HuH-7 (cell line): ENCODE measurements around the gene SLC45A1.
"Not testable (repeated sequence)": the region's sequence is repeated elsewhere in the genome, so short reads cannot be mapped to it uniquely, and the experiment has no call there.

ENCODE experiments used
- DNase-seq: peaks from one replicate; pipeline ENCODE4 v3.0.0; 2011; ENCODE audit warnings: low spot score

The SLC45A1 gene

DNA sequence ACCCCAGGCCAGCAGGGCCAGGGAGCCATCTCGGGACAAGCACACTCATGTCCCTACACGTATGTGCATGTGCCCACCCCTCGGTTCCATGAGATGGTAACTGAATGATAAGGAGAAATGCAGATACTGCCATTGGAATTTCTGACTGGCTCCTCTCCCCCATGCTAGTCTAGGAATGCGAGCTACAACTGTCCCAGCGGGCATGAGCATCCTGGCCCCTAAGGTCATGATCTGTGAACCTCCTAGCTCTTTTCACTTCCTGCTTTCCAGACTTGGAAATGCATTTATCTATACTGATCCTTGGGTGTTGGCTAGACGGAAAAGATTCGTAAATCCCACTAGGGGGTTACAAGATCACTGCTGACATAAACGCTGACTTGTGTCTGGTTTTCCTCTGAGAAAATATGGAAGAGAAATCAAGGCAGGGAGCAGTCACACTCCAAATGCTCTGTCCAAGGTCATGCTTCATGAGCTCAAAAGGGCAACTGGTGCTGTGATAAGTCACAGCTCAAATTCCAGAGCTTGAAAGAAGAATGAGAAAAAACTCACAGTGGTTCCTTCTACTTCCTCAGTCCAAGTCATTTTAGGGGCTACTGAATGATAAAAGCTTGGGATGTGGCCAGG is 49.8 kb downstream of the SLC45A1 start:
- DNase-seq, result no peak

DNA sequence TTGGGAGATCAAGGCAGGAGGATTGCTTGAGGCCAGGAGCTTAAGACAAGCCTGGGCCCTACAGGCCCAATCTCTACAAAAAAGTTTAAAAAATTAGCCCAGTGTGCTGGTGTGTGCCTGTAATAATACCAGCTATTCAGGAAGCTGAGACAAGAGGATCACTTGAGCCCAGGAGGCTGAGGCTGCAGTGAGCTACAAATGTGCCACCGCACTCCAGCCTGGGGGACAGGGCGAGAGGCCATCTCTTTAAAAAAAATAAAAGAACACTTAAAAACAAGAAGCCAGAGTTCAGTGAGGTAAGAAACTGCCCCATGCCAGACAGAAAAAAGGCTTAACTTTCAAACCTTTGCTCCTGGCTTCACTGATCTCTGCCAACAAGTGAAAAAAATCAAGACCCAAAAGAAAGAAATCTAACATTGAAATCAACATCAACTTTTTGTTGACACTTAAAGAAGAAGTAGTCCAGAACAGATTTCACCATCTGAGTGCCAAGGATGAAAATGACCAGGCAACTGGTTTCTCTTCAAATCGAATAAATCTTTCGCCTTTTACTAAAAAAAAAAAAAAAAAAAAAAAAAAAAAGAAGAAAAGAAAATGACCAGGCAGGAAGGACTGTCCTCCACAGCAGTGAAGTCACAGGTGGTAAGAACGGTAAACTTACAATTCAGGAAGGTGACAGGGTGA is 51.2 kb downstream of the SLC45A1 start:
- no peak for DNase-seq

DNA sequence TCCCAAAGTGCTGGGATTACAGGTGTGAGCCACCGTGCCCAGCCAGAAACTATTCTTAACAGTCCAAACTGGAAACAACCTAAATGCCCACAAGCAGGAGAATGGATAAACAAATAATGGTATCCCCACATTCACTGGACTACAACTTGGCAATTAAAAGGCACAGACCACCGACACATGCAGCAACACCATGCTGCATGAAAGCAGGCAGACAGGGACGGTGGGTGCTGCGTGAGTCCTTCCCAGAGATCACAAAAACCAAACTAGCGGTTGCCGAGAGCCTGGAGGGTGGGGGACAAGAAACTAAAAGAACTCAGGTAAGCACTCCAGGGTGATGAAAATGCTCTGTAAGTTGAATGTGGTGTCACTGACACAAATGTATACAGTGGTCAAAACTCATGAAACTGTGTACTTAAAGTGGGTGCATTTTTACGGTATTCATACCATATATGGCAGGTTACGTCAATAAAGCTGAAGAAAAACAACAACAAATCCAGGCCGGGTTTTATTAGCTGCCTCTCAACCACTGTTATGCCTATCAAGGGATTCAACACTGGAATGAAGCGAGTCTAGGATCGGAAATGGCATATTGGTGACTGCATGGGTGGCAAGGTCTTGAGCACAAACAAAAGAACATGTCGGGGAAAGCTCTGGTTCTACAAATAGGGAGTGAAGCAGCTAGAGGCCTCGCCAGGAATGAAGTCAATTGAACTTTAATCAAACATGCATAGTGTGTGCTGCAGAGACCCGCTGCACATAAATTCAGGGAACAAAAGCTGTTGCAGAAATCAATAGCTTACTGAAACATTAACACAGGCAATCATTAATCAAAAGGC is 52.4 kb downstream of the SLC45A1 start:
- DNase-seq, result no peak

DNA sequence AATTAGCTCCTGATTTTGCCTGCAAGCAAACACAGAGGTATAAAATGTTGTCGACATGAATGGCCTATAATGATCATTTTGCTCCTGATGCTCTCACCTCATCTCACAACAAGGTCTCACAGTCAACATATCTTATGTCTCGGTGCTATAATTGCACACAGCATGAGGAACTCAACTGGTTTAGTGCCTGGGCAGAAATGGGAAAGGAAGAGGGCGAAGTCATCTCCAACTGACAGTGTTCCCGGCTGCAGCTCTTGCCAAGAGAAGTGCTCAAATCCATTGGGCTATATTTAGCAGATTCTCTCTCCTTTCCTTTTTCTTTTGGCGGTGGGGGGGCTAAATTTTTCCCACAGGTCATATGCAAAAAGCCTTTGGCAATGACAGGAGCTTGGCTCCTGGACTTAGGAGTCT is 53.0 kb downstream of the SLC45A1 start:
- no peak for DNase-seq

DNA sequence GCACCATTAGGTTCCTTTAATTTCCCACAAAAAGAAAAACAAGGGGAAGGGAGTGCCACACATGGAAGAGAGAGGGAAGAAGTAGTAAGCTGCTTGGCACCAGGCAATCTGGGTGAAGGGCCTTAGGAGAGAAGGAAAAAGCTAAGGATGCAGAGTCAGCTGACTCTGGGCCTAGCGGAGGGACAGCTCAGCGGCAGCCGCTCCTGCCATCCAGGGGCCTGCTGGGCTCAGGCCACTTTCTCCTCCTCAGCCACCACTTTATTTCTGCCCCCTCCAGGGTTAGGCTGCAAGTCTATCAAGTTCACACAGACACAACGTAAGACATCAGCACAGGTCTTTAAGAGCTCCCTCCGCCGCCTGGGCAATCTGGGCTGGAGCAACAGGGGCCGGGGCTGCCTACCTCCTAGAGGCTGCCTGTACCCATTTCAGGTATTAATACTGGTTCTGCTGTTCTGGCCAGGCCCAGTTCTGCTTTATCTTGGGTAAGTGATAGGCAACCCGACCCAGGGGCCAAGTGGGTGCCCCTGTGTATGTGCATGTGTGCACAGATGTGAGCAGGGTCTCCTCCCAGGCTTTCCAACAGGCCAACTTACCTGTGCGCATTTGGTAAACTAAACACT is 53.6 kb downstream of the SLC45A1 start:
- DNase-seq, result no peak

DNA sequence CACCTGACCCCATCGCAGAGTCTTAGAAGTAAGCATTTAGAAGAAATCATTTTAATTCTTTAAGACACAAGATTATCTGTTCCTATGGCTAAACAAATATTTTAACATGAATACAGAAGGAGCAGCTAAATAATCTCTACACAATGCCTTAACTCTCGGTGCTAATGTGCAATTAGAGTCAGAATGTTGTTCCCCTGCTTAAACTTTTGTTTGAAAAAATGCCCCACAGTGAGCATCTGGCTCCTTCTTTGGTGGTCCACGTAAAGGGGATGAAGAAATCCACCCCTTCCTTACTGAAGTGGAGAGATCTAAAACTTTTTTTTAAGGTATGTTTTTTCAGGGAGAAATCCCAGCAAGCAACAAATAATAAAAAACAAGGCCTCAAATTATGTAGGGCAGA is 55.2 kb downstream of the SLC45A1 start:
- no peak for DNase-seq

DNA sequence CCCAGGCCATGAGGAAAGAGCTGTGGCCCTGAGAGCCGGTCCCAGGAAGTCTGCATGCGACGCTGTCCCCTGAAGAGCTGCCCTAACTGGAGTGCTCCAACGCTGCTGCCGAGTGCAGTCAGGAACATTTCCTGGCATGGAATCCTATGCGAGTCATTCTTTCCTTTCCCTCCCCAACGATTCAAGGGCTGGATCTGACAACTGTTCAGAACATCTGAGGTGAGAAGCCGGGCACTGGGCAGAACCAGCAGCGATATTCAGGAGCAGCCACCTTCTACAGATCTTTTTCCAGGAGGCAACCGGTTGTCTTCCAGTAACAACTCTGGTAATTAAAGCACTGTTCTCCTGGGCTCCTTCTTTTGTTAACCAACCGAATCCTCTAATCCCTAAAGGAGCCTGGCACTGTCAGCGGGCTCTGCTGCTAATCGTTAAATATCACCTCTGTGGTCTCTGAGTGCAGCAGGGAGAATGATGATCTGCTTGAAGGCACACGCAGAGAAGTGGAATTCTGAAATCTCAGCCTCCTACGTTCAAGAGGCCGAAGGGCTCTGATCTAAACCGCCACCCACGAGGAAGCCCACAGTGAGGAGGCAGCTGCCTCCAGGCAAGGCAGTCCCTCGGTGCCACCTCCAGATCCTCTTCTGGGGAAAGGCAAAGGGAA is 55.8 kb downstream of the SLC45A1 start:
- DNase-seq, result no peak

DNA sequence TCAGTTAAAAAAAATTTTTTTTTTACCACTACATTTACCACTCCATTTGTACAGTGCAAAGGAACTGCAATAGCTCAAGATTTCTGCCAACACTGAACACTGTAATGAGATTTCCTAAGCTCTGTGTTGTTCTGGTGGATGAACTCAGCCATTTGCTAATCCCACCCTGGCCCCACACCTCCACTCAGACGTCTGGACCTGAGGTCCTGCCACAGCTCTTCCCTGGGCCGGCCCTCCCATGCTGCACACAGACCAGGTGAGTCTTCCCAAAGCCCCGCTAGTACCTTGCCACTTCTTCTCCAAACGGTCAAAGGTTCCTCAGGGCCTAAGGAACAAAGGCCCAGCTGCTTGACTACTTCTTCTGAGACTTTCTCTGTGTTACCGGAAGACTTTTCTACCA is 56.4 kb downstream of the SLC45A1 start:
- no peak for DNase-seq

DNA sequence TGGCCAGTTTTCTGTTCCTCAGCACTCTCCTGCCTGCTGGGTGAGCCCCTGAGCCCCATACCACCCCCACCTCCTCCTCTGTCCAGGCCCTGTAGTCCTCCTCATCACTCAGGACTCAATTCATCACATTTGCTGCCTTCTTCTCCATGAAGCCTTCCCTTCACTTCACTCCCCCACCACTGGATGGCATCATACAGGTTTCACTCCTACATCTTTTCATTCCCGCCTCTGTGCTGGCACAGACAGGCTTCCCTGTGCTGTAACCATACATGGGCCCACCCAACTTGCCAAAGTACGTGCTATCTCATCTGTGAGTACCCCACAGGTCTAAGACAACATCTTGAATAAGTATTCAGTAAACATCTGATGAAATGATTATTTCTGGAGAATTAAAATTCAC is 56.9 kb downstream of the SLC45A1 start:
- DNase-seq, result peak; percentile 61

DNA sequence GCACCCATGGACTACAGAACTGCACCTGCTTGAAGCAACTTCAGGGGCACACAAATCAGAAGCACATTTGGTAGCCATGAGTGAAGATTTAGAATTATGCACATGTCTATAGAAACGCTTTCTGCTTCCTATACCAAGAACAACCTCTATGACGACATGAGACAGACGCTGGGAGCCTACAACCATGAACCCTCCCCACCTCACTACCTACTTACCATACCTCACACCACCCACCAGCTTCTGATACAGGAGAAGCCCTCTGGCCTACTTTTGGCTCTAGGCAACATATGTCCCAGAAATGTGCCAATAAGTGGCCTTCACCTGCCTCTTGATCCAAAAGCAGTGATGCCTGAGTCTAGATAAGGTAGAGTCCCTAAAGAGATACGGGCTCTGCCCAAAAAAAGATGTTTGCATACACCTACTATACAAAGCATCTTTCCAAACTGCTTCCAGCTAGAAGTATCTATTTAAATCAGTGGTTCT is 58.5 kb downstream of the SLC45A1 start:
- no peak for DNase-seq

DNA sequence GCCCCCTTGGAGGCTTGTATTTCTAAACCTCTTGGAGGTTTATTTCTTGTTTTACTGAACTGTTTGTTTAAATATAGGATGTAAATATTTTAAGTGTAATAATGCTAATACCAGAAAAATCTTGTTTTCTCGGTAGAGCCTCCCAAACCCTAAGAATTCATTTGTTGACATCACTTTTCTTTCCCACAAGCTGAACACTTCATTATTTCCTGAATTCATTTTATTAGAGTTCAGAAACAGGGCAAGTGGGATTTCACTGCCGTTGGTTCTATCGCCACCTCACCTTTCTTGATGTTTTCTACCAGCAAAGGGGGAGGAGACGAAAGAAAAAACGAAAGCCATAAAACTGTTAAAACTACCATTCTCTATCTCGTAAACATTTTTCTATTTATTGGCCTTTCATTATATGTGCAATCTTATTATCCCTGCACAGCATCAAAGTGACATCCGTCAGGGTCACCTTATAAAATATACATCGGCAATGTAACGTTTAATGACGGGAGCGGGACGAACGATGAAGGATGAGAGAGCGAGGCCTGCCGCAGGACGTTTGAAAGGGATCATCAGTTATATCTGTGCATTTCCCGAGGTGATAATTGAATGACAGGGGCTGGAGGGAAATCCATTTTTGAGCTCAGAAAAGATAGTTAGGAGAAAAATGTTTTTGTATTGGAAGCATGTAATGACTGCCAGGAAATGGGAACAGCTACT is 59.5 kb downstream of the SLC45A1 start:
- DNase-seq, result no peak

DNA sequence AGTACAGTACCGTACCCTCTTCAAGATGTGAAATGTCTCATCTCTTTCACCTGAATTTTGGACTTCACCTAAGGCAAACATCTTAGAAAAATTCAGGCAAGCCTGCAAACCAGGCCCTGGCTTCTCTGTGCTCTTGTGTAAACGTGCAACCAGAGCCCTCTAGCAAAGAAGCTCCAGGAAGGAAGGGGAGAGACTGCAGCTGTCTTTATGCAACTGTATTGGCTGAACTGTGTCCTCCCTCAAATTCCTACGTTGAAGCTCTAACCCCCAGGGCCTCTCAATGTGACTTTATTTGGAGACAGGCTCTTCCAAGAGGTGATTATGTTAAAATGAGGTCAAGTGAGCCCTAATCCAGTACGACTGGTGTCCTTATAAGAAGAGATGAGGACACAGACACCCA is 60.3 kb downstream of the SLC45A1 start:
- no peak for DNase-seq

DNA sequence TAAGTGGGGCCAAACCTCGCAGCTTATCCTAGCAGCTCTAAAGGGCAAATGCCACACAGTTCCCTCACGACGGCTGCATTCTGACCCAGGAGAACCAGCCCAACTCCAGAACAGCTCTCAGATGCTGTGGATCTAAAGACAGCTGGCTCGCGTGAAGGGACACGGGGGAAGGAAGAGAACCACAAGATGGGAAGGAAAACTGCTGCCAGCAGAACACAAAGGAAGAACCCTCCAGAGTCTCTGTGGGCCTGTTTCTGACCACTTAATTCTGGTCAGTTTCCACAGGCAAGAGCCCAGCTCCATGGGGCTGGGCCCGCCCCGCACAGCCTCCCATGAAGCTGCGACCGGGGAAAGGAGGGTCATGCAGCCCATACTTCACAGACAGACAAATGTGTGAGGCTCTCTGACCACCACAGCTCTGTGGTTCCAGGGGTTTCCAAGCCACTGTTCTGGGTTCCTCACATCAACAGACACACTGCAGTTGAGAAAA is 61.1 kb downstream of the SLC45A1 start:
- DNase-seq, result no peak

DNA sequence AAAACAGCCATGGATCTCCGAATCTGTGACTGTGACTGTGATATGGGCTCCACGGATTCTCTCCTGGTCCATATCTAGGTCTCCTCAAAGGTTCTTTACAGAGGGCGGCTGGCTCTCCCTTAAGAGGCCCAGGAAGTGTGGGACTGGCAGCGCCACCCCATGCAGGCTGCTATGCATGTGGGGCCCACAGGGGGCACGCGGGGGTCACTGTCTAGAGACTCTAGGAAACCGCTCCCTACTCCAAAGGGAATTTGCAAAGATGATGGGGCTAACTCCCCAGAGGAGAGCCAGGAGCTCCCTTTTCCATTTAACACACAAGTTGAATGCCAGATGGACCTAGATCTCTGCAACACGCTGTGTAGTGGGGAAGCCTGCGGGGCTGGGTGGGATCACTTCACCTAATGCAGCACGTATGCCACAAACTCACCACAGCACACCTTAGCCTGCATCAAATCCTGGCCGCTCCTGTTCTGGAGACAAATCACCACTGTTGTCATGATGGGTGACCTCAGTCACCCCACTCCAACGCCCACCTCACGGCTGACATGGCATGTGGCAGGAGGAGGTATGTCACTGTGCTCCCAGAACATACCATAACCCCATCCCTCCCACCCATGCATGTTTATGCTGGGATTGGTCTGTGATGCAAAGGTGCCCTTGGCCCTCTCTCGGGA is 61.7 kb downstream of the SLC45A1 start:
- DNase-seq, result no peak

DNA sequence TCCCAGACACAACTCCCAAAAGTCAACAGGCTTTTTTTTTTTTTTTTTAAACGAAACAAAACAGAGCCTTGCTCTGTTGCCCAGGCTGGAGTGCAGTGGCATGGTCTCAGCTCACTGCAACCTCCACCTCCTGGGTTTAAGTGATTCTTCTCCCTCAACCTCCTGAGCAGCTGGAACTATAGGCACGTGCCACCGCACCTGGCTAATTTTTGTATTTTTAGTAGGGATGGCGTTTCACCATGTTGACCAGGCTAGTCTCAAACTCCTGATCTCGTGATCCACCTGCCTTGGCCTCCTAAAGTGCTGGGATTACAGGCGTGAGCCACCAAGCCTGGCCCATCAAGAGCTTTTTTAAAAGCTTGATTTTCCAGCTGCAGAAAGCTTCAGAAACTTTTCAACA is 62.4 kb downstream of the SLC45A1 start:
- DNase-seq, result not testable (repeated sequence)

DNA sequence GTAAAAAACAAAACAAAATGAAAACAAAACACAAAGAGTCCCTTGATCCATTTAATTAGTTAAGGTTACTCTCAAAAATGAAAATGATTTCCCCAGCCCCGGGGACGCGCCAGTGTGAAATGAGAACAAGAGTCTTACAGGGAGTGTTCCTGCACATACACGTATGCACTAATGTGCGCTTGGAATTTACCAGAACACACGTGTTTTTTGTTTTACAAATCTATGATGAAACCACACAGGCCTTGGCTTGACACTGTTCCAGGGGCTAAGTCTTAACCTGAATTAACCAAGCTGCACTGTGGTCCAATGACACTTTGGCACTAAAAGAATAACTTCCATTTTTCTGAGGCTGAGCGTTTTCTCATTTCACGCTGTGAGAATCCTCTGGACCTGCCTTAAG is 63.7 kb downstream of the SLC45A1 start:
- no peak for DNase-seq

DNA sequence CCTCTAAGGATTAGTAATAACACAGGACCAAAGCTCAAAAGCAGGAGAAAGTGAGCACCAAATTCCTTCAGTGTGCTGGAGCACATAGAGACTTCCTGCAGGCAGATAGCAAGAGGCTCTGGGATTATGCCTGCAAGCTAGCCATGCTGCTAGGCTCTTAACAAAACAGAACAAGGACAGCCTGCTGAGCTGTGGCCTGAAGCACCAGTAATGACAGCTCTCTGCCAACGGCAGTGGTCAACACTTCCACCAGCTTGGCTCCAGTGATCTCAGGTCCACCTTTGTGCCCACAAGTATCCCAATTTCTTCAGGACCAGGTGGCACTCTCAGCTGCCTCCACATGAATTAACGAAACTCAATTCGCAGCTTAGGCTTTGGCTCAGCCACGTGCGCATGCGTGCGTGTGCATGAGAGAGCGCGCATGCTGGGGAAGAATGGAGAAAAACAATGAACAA is 64.2 kb downstream of the SLC45A1 start:
- DNase-seq, result no peak

DNA sequence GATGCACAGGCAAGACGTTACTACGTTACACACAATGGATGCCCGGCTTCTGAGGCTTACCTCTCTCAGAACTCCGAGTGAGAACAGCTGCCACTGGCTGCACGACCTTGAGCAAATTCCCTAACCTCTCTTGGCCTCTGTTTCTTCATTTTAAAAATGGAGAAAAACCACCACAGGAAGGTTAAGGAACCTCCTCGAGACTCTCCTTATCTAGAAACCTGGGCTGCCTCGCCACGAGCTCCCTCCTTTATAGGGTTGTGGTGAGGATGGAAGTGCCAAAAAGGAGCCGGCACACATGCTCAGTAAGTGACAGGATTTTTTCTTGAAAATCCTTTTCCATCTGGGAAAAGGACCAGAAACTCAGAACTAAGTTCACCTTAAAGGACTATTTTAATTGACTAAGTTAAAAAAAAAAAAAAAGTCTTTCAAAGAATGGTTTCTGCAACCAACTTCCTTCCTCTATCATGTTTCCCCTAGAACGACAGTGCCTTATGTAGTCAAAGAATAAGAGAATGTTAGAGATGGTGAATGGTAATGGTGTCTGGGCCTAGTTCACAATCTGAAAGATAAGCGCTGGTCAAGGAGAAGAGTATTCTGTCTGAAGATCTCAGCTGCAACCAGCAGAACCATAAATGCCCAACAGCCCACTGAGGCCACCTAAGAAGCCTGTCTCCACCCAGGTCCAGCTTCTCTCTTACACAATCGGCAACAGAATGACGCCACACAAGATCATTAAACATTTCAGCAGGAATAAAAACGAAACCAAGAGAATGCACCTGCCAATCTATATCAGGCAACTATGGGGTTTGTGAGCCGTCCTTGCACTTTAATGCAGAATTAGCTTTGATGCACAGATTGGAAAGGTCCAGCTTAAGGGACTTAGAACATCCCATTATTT is 64.9 kb downstream of the SLC45A1 start:
- DNase-seq, result no peak

DNA sequence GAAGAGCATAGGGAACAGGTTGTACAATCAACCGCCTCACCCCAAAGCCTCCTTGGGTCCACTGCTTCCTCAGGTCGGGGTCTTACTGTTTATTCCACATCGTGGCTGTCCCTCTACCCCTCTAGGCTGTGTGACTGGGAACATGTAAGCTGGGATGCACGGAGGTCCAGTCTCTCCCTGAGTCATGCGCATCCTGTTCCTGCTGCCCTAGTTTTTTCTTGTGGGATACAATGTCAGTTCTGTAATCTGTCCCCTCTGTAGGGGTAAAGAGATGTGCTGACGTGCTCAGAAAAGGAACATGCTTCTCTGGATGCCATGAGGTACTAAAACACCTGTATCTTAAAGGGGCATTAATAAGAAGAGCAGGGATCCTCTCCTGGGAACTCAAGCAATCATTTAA is 66.2 kb downstream of the SLC45A1 start:
- DNase-seq, result no peak

DNA sequence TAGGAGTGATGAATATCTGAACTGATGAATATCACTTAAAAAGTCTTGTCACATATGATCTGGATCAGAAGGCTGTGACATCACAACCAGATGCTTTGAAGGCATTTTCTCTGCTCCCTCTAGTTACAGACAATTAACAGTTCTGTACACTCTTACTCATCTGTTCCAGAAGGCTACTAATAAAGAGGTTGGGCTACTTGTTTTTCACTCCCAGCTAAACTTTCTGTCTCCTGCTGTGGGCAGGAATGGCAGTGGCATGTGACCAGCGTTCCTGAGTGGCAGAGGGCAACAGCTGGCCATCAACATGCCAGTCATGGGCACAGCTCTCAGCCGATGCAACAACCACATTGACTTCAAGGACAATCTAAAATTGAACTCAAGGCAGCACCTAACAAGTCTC is 66.7 kb downstream of the SLC45A1 start:
- DNase-seq, result no peak
